ENCODE measurements around the gene ARMC5. TPM values are rescaled to one million over a fixed set of nuclear protein-coding genes. Genes with fewer than 3 reads are reported as not detected.

ARMC5 gene
- total and polyA plus RNA-seq, 9 donors, result 2.2 to 16.1 (median 11.0) TPM

- Histone ChIP-seq H3K27ac (no peak overlapping the region), H3K4me1 (ENCODE audit: insufficient read depth) (peaks cover 3% of the 10 kb centered on the region), H3K9me3 (no peaks in the 10 kb centered on the region), H3K4me3 (no peak overlapping the region), H3K36me3 (no peaks in the 10 kb centered on the region), H3K27me3 (no peaks in the 10 kb centered on the region)
- TF ChIP-seq EP300 (IDR thresholded peaks at IDR 0.05) (no peak), POLR2A (IDR thresholded peaks at IDR 0.05) (no peak)
- TF ChIP-seq, protein P1, sequence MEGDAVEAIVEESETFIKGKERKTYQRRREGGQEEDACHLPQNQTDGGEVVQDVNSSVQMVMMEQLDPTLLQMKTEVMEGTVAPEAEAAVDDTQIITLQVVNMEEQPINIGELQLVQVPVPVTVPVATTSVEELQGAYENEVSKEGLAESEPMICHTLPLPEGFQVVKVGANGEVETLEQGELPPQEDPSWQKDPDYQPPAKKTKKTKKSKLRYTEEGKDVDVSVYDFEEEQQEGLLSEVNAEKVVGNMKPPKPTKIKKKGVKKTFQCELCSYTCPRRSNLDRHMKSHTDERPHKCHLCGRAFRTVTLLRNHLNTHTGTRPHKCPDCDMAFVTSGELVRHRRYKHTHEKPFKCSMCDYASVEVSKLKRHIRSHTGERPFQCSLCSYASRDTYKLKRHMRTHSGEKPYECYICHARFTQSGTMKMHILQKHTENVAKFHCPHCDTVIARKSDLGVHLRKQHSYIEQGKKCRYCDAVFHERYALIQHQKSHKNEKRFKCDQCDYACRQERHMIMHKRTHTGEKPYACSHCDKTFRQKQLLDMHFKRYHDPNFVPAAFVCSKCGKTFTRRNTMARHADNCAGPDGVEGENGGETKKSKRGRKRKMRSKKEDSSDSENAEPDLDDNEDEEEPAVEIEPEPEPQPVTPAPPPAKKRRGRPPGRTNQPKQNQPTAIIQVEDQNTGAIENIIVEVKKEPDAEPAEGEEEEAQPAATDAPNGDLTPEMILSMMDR (IDR thresholded peaks at IDR 0.05), result no peak
- 60 to 70% (median 62%) methylated on average over 12 of the region's 12 CpGs for WGBS, 3 donors
- intact Hi-C loops (cut with DNase I), result loop anchor here in 1 of 4 donors (10.0 kb wide), 1 partner anchor 219 kb away; the partner anchor contains the start of gene PYCARD
- DNase-seq, result no peak
Measured at GRCh38 chr16:31423801-31424200, 35.5 kb upstream of the ARMC5 start.

GRCh38 chr16:31427441-31428278 lies 31.6 kb upstream of the ARMC5 start:
- Histone ChIP-seq H3K4me3 (peak overlapping the region; percentile 44), H3K36me3 (no peaks in the 10 kb centered on the region), H3K27me3 (no peaks in the 10 kb centered on the region), H3K4me1 (ENCODE audit: insufficient read depth) (peaks cover 3% of the 10 kb centered on the region), H3K27ac (peak overlapping the region in 1 of 2 donors; percentile 3), H3K9me3 (no peaks in the 10 kb centered on the region)
- intact Hi-C loops (cut with DNase I), result loop anchor here in 1 of 4 donors (10.0 kb wide), 1 partner anchor 223 kb away; the partner anchor contains the start of gene PYCARD
- peak; percentile 66 to 84 (median 78) for DNase-seq
- WGBS, 3 donors, result 7 to 12% (median 11%) methylated on average over 71 to 80 of the region's 83 CpGs
- TF ChIP-seq, protein P1 (IDR thresholded peaks at IDR 0.05), result no peak
- TF ChIP-seq EP300 (IDR thresholded peaks at IDR 0.05) (no peak), POLR2A (IDR thresholded peaks at IDR 0.05) (no peak)

DNA sequence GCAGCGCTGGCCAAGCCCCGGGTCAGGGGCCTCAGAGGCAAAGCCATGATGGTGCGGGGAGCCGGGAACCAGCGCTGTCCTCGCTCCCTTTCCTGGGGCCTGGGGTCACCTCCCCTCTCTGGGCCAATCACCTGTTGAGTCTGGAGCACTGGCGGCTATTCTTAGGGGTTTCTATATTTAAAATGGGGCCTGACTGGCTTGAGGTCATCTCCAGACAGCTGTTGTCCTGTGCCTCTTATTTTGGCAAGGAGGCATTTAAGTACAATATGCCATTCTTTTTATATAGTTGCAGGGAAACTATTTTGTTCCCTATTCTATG lies 31.1 kb upstream of the ARMC5 start, which contains the start of gene COX6A2:
TSS of gene COX6A2 (minus strand) at position 82 of the 319 bp plus-strand sequence. CDS start at position 47, 35 bp downstream.
- Histone ChIP-seq H3K27ac (peak within 1 kb of the TSS in 1 of 2 donors; percentile 3), H3K9me3 (no peaks in the 10 kb centered on the region), H3K27me3 (no peaks in the 10 kb centered on the region), H3K4me3 (peak within 1 kb of the TSS; percentile 44), H3K4me1 (ENCODE audit: insufficient read depth) (peaks cover 3% of the 10 kb centered on the region), H3K36me3 (no peaks in the 10 kb centered on the region)
- no peak for DNase-seq
- 21 to 43% (median 27%) methylated on average over 6 to 7 of the region's 7 CpGs for WGBS, 3 donors
- TF ChIP-seq POLR2A (IDR thresholded peaks at IDR 0.05) (no peak), EP300 (IDR thresholded peaks at IDR 0.05) (no peak)
- TF ChIP-seq, protein P1 (IDR thresholded peaks at IDR 0.05), result no peak
- intact Hi-C loops (cut with DNase I), result loop anchor here in 1 of 4 donors (10.0 kb wide), 1 partner anchor 223 kb away; the partner anchor contains the start of gene PYCARD

DNA sequence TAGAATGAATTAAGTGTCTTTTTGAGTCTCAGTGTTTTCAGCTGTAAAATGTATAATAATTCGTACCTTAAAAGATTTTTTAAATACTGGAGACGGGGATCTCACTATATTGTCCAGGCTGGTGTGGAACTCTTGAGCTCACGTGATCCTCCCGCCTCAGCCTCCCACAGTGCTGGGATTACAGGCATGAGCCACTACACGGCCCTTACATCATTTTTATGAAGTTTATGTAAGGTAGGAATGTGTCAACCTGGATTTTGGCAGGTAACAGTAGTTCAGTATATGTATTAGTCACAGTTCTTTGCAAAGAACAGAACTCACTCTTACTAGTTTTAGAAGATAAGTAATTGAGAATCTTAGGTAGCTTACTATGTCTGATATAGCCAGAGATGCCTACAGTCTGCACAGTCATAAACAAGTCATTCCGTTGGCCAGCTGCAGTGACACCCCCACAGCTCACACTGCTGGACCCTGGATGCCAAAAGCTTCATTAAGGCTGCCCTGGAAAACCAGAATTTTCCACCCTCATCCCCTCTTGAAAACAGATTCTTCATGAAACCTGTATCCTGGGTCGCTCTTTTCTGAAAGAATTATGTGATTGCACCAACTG lies 30.6 kb upstream of the ARMC5 start:
- intact Hi-C loops (cut with DNase I), result loop anchor here in 1 of 4 donors (10.0 kb wide), 1 partner anchor 224 kb away; the partner anchor contains the start of gene PYCARD
- TF ChIP-seq EP300 (IDR thresholded peaks at IDR 0.05), result no peak
- no peak for TF ChIP-seq POLR2A (IDR thresholded peaks at IDR 0.05)
- TF ChIP-seq, protein P1 (IDR thresholded peaks at IDR 0.05), result no peak
- Histone ChIP-seq H3K4me3 (no peak overlapping the region), H3K36me3 (no peaks in the 10 kb centered on the region), H3K4me1 (ENCODE audit: insufficient read depth) (peaks cover 3% of the 10 kb centered on the region), H3K27me3 (no peaks in the 10 kb centered on the region), H3K9me3 (no peaks in the 10 kb centered on the region), H3K27ac (no peak overlapping the region)
- 54 to 67% (median 65%) methylated on average over 7 of the region's 7 CpGs for WGBS, 3 donors
- DNase-seq, result no peak
